DND-41 (cell line): ENCODE data around the gene ZBTB48.

Experiments
- ATAC-seq: fragments of 200-7000 bp; cut with Tn5 transposase; 3 replicates; pipeline ENCODE4 v1.9.1; 2021; ENCODE audit warnings: low read depth; ENCODE audit not compliant: insufficient read depth
- DNase-seq: peaks from one replicate; pipeline ENCODE4 v3.0.0-alpha.2; 2020
- H2AFZ ChIP-seq: 2 replicates; pipeline ENCODE4 v1.6.0; 2012; ENCODE audit warnings: low read depth, low read length
- H3K27ac ChIP-seq: 2 replicates; pipeline ENCODE4 v1.5.1; 2012; ENCODE audit warnings: low read length, inconsistent platforms
- H3K27me3 ChIP-seq: fragments of 200-600 bp; sonication (generic); 2 replicates; pipeline ENCODE4 v1.6.0; 2012; ENCODE audit warnings: low read length, mild to moderate bottlenecking, inconsistent platforms; ENCODE audit not compliant: insufficient read depth, poor library complexity
- H3K36me3 ChIP-seq: 2 replicates; pipeline ENCODE4 v1.5.1; 2012; ENCODE audit warnings: low read length, inconsistent platforms; ENCODE audit not compliant: insufficient read depth
- H3K4me1 ChIP-seq: 2 replicates; pipeline ENCODE4 v1.5.1; 2012; ENCODE audit warnings: mild to moderate bottlenecking, low read length; ENCODE audit not compliant: insufficient read depth
- H3K4me2 ChIP-seq: 2 replicates; pipeline ENCODE4 v1.6.0; 2012; ENCODE audit warnings: mild to moderate bottlenecking, moderate library complexity, low read length, inconsistent platforms; ENCODE audit not compliant: insufficient read depth
- H3K4me3 ChIP-seq, 2 experiments: fragments of 200-600 bp in 1 of 2; shearing (Covaris generic) in 1 of 2; 2 replicates each; pipeline ENCODE4 v1.5.1; 2012 to 2016; ENCODE audit warnings: inconsistent platforms in 2 of 2, low read length in 2 of 2, mild to moderate bottlenecking in 2 of 2, low read depth in 1 of 2, moderate library complexity in 1 of 2
- H3K79me2 ChIP-seq: 2 replicates; pipeline ENCODE4 v1.6.0; 2012; ENCODE audit warnings: low read length, inconsistent platforms; ENCODE audit not compliant: insufficient read depth
- H3K9ac ChIP-seq: 2 replicates; pipeline ENCODE4 v1.6.0; 2012; ENCODE audit warnings: low read depth, mild to moderate bottlenecking, inconsistent platforms, low read length, moderate library complexity
- H3K9me3 ChIP-seq: 2 replicates; pipeline ENCODE4 v1.5.1; 2012; ENCODE audit warnings: low read length, moderate library complexity, mild to moderate bottlenecking, inconsistent platforms; ENCODE audit not compliant: insufficient read depth, severe bottlenecking
- H4K20me1 ChIP-seq: 2 replicates; pipeline ENCODE4 v1.6.0; 2012; ENCODE audit warnings: low read length; ENCODE audit not compliant: insufficient read depth
- CTCF ChIP-seq: IDR thresholded peaks from 2 replicates; pipeline ENCODE4 v1.5.1; 2012; ENCODE audit warnings: borderline replicate concordance, low read length, moderate library complexity, mild to moderate bottlenecking; ENCODE audit not compliant: poor library complexity, severe bottlenecking; ENCODE audit errors: extremely low read depth
- EZH2 ChIP-seq: IDR thresholded peaks from 3 replicates; pipeline ENCODE4 v1.6.1; 2012; ENCODE audit warnings: borderline replicate concordance, low read depth, mild to moderate bottlenecking, moderate library complexity, low read length, inconsistent platforms; ENCODE audit not compliant: severe bottlenecking

ZBTB48 gene

GRCh38 chr1:6590046-6590445 lies 10.3 kb downstream of the ZBTB48 start:
- TF ChIP-seq CTCF (no peak), EZH2 (no peak)
- H3K36me3 ChIP-seq, result peaks cover 83% of the 10 kb centered on the region

GRCh38 chr1:6591222-6591621 lies 11.4 kb downstream of the ZBTB48 start:
- H3K4me1 ChIP-seq, result no peaks in the 10 kb centered on the region
- H3K79me2 ChIP-seq, result peaks cover 15% of the 10 kb centered on the region; the same call in 1 of the 2 replicates
- peaks cover 95% of the 10 kb centered on the region for H3K36me3 ChIP-seq
- no peak for DNase-seq
- no peak overlapping the region for H3K4me2 ChIP-seq
- no peak overlapping the region for H2AFZ ChIP-seq
- ATAC-seq, result no peak
- no peak overlapping the region for H3K27ac ChIP-seq
- no peak overlapping the region for H3K9ac ChIP-seq
- TF ChIP-seq EZH2 (no peak), CTCF (no peak)
- H3K4me3 ChIP-seq, result no peak overlapping the region
- no peaks in the 10 kb centered on the region for H3K9me3 ChIP-seq
- no peaks in the 10 kb centered on the region for H3K27me3 ChIP-seq
- H4K20me1 ChIP-seq, result peaks cover 83% of the 10 kb centered on the region

More at GRCh38 chr1:6590046-6590445, 10.3 kb downstream of the ZBTB48 start:
- Histone ChIP-seq H3K9ac (no peak overlapping the region), H2AFZ (no peak overlapping the region), H4K20me1 (peaks cover 73% of the 10 kb centered on the region), H3K27ac (no peak overlapping the region), H3K4me3 (no peak overlapping the region), H3K79me2 (peaks cover 4% of the 10 kb centered on the region; the same call in 1 of the 2 replicates), H3K4me1 (no peaks in the 10 kb centered on the region), H3K4me2 (no peak overlapping the region), H3K9me3 (no peaks in the 10 kb centered on the region), H3K27me3 (no peaks in the 10 kb centered on the region)
- no peak for ATAC-seq
- no peak for DNase-seq

GRCh38 chr1:6591644-6592043 lies 11.8 kb downstream of the ZBTB48 start:
- Histone ChIP-seq H3K4me1 (no peaks in the 10 kb centered on the region), H3K27ac (no peak overlapping the region), H3K27me3 (no peaks in the 10 kb centered on the region), H3K79me2 (peaks cover 19% of the 10 kb centered on the region), H3K9me3 (no peaks in the 10 kb centered on the region), H2AFZ (no peak overlapping the region), H4K20me1 (peaks cover 83% of the 10 kb centered on the region), H3K4me2 (no peak overlapping the region), H3K9ac (no peak overlapping the region), H3K4me3 (no peak overlapping the region), H3K36me3 (peaks cover 97% of the 10 kb centered on the region)
- DNase-seq (no peak), ATAC-seq (no peak)
- TF ChIP-seq CTCF, result no peak
- TF ChIP-seq EZH2, result no peak

- no peak overlapping the region for H3K27ac ChIP-seq
- H4K20me1 ChIP-seq, result peaks cover 83% of the 10 kb centered on the region
- no peaks in the 10 kb centered on the region for H3K27me3 ChIP-seq
- no peak overlapping the region for H3K4me2 ChIP-seq
- ATAC-seq (no peak), DNase-seq (no peak)
- peaks cover 27% of the 10 kb centered on the region for H3K79me2 ChIP-seq
- H3K9ac ChIP-seq, result no peak overlapping the region
- no peaks in the 10 kb centered on the region for H3K9me3 ChIP-seq
- no peak overlapping the region for H2AFZ ChIP-seq
- H3K4me3 ChIP-seq, result no peak overlapping the region
- H3K4me1 ChIP-seq, result peaks cover 7% of the 10 kb centered on the region; the same call in 1 of the 2 replicates
- TF ChIP-seq CTCF, result no peak
- H3K36me3 ChIP-seq, result peaks cover 99% of the 10 kb centered on the region
Observed at GRCh38 chr1:6592441-6592840, 12.6 kb downstream of the ZBTB48 start.
